ENCODE measurements around the gene ALG9. TPM values are rescaled to one million over a fixed set of nuclear protein-coding genes. Genes with fewer than 3 reads are reported as not detected.
A peak's percentile ranks its signal among the peaks of the same experiment; 100 is the strongest.

Gene ALG9
- total and polyA plus RNA-seq, 2 donors (not counting 1 experiment from before 2014, with no cell fraction given) = 30.9 to 43.8 TPM

- H3K9me3 ChIP-seq (ENCODE audit: control insufficient read depth, insufficient read depth, low read depth, low read length) = no peaks in the 10 kb centered on the region
- H3K4me3 ChIP-seq (replicated peaks in 1 of 4; ENCODE audit: control extremely low read depth in 1 of 4, insufficient read depth in 1 of 4, low read depth in 3 of 4, low read length in 4 of 4) = peak overlapping the region; percentile 88 to 94 (median 90)
Observed at GRCh38 chr11:111765320-111765983, 105.9 kb downstream of the ALG9 start.

GRCh38 chr11:111764621-111765020 is 106.8 kb downstream of the ALG9 start:
- peaks cover 5% of the 10 kb centered on the region for H3K4me1 ChIP-seq (ENCODE audit: control insufficient read depth, extremely low read depth, insufficient read depth, low read length)
- H4K20me1 ChIP-seq (ENCODE audit: control insufficient read depth, extremely low read depth, insufficient read depth, low read length) = no peaks in the 10 kb centered on the region
- H3K9ac ChIP-seq (ENCODE audit: insufficient read depth, low read length) = no peak overlapping the region
- H3K27me3 ChIP-seq (ENCODE audit: control insufficient read depth, insufficient read depth, low read length) = no peaks in the 10 kb centered on the region
- TF ChIP-seq, protein P1, sequence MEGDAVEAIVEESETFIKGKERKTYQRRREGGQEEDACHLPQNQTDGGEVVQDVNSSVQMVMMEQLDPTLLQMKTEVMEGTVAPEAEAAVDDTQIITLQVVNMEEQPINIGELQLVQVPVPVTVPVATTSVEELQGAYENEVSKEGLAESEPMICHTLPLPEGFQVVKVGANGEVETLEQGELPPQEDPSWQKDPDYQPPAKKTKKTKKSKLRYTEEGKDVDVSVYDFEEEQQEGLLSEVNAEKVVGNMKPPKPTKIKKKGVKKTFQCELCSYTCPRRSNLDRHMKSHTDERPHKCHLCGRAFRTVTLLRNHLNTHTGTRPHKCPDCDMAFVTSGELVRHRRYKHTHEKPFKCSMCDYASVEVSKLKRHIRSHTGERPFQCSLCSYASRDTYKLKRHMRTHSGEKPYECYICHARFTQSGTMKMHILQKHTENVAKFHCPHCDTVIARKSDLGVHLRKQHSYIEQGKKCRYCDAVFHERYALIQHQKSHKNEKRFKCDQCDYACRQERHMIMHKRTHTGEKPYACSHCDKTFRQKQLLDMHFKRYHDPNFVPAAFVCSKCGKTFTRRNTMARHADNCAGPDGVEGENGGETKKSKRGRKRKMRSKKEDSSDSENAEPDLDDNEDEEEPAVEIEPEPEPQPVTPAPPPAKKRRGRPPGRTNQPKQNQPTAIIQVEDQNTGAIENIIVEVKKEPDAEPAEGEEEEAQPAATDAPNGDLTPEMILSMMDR (conservative IDR thresholded peaks at IDR 0.05 in 1 of 2, IDR thresholded peaks at IDR 0.05 in 1 of 2; ENCODE audit: low read depth in 1 of 2, low read length in 2 of 2) = no peak
- no peak for TF ChIP-seq EZH2 (IDR thresholded peaks at IDR 0.05; ENCODE audit: low read length, missing control alignments)
- H3K4me3 ChIP-seq (replicated peaks in 1 of 4; ENCODE audit: control extremely low read depth in 1 of 4, insufficient read depth in 1 of 4, low read depth in 3 of 4, low read length in 4 of 4) = peak overlapping the region; percentile 88 to 94 (median 90)
- peak; percentile 17 to 40 for DNase-seq (ENCODE audit: low read depth in 2 of 2)
- peaks cover 36% of the 10 kb centered on the region for H3K79me2 ChIP-seq (ENCODE audit: control insufficient read depth, insufficient read depth, low read length)
- no peak overlapping the region for H2AFZ ChIP-seq (ENCODE audit: low read length)
- H3K27ac ChIP-seq (ENCODE audit: insufficient read depth, low read length) = no peak overlapping the region
- peak overlapping the region; percentile 77 for H3K4me2 ChIP-seq (ENCODE audit: extremely low read depth, insufficient read depth, low read length)
- H3K9me3 ChIP-seq (ENCODE audit: control insufficient read depth, insufficient read depth, low read depth, low read length) = no peaks in the 10 kb centered on the region
- peaks cover 6% of the 10 kb centered on the region for H3K36me3 ChIP-seq (ENCODE audit: control insufficient read depth, insufficient read depth, low read length)

More at GRCh38 chr11:111765320-111765983, 105.9 kb downstream of the ALG9 start:
- Histone ChIP-seq H3K4me1 (ENCODE audit: control insufficient read depth, extremely low read depth, insufficient read depth, low read length) (peaks cover 5% of the 10 kb centered on the region), H3K36me3 (ENCODE audit: control insufficient read depth, insufficient read depth, low read length) (peaks cover 6% of the 10 kb centered on the region), H4K20me1 (ENCODE audit: control insufficient read depth, extremely low read depth, insufficient read depth, low read length) (no peaks in the 10 kb centered on the region), H3K4me2 (ENCODE audit: extremely low read depth, insufficient read depth, low read length) (peak overlapping the region; percentile 77), H2AFZ (ENCODE audit: low read length) (peak overlapping the region; percentile 91), H3K27me3 (ENCODE audit: control insufficient read depth, insufficient read depth, low read length) (no peaks in the 10 kb centered on the region), H3K27ac (ENCODE audit: insufficient read depth, low read length) (peak overlapping the region; percentile 89), H3K9ac (ENCODE audit: insufficient read depth, low read length) (peak overlapping the region; percentile 90), H3K79me2 (ENCODE audit: control insufficient read depth, insufficient read depth, low read length) (peaks cover 36% of the 10 kb centered on the region)
- peak; percentile 4 to 12 for DNase-seq (ENCODE audit: low read depth in 2 of 2)
- TF ChIP-seq, protein P1 (conservative IDR thresholded peaks at IDR 0.05 in 1 of 2, IDR thresholded peaks at IDR 0.05 in 1 of 2; ENCODE audit: low read depth in 1 of 2, low read length in 2 of 2) = no peak
- TF ChIP-seq EZH2 (IDR thresholded peaks at IDR 0.05; ENCODE audit: low read length, missing control alignments) = no peak

DNA sequence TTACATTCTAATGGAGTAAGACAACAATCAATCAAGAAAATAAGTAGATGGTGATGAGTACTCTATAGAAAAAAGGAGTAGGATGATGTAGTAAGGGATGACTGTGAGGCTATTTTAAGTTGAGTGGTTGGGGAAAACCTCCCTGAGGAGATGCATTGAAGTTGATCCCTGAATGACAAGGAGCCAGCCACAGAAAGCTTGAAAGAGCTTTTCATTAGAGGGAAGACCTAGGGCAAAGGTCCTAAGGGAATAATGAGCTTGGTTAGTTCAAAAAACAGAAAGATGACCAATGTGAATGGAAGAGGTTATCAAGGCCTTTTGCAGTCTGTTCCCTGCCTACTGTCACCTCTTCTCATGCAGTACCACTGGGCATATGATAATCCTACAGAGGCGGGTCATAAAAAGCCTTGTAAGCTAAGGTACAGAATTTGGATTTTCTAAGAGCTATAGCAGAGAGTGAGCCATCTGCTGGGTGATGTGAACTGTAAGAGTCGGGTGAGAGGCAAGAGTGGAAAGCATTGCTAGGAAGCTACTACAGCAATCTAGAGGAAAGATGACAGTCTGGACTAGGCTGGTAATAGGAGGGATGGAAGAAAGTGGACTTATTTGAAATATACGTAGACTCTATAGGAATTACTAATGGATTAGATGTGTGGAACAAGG is 108.3 kb downstream of the ALG9 start:
- no peaks in the 10 kb centered on the region for H4K20me1 ChIP-seq (ENCODE audit: control insufficient read depth, extremely low read depth, insufficient read depth, low read length)
- no peaks in the 10 kb centered on the region for H3K9me3 ChIP-seq (ENCODE audit: control insufficient read depth, insufficient read depth, low read depth, low read length)
- peak overlapping the region in 1 of 4 experiments; percentile 5 for H3K4me3 ChIP-seq (replicated peaks in 1 of 4; ENCODE audit: control extremely low read depth in 1 of 4, insufficient read depth in 1 of 4, low read depth in 3 of 4, low read length in 4 of 4)
- no peak overlapping the region for H3K27ac ChIP-seq (ENCODE audit: insufficient read depth, low read length)
- H3K36me3 ChIP-seq (ENCODE audit: control insufficient read depth, insufficient read depth, low read length) = peaks cover 7% of the 10 kb centered on the region
- DNase-seq (ENCODE audit: low read depth in 2 of 2) = peak; percentile 6 to 49
- H3K4me1 ChIP-seq (ENCODE audit: control insufficient read depth, extremely low read depth, insufficient read depth, low read length) = peaks cover 5% of the 10 kb centered on the region
- no peak overlapping the region for H2AFZ ChIP-seq (ENCODE audit: low read length)
- no peak overlapping the region for H3K4me2 ChIP-seq (ENCODE audit: extremely low read depth, insufficient read depth, low read length)
- peaks cover 36% of the 10 kb centered on the region for H3K79me2 ChIP-seq (ENCODE audit: control insufficient read depth, insufficient read depth, low read length)
- no peak overlapping the region for H3K9ac ChIP-seq (ENCODE audit: insufficient read depth, low read length)
- H3K27me3 ChIP-seq (ENCODE audit: control insufficient read depth, insufficient read depth, low read length) = no peaks in the 10 kb centered on the region
- TF ChIP-seq EZH2 (IDR thresholded peaks at IDR 0.05; ENCODE audit: low read length, missing control alignments) = no peak
- TF ChIP-seq, protein P1 (conservative IDR thresholded peaks at IDR 0.05 in 1 of 2, IDR thresholded peaks at IDR 0.05 in 1 of 2; ENCODE audit: low read depth in 1 of 2, low read length in 2 of 2) = peak; percentile 31 to 38
